HepG2 (cell line): Measurements from ENCODE around the gene TRIM8. TPM values are rescaled to one million over a fixed set of nuclear protein-coding genes. Genes with fewer than 3 reads are reported as not detected.

Experiments
- ARID2 ChIP-seq: sonication (generic); formaldehyde crosslinking; IDR thresholded peaks from 2 replicates; pipeline ENCODE4 v1.8.1; 2022; ENCODE audit warnings: mild to moderate bottlenecking, missing genetic modification reagents, borderline replicate concordance
- EP300 ChIP-seq, 3 experiments: sonication (generic) in 1 of 3; formaldehyde crosslinking in 1 of 3; IDR thresholded peaks; 2 replicates each; pipeline versions ENCODE4 v1.5.1 to v1.6.1; 2011 to 2020; ENCODE audit warnings: low read depth in 2 of 3, low read length in 2 of 3, borderline replicate concordance in 1 of 3, improper control_type of control experiment in 1 of 3, mild to moderate bottlenecking in 1 of 3, missing genetic modification reagents in 1 of 3, moderate library complexity in 1 of 3
- GFI1 ChIP-seq: sonication (generic); formaldehyde crosslinking; IDR thresholded peaks from 2 replicates; pipeline ENCODE4 v1.5.0; 2020; ENCODE audit warnings: missing genetic modification reagents, mild to moderate bottlenecking, borderline replicate concordance
- MEF2D ChIP-seq: sonication (generic); formaldehyde crosslinking; IDR thresholded peaks from 2 replicates; pipeline ENCODE4 v1.5.1; 2020; ENCODE audit warnings: mild to moderate bottlenecking, missing genetic modification reagents
- PAXIP1 ChIP-seq: sonication (generic); formaldehyde crosslinking; conservative IDR thresholded peaks from 2 replicates; pipeline ENCODE4 v1.4.0; 2020; ENCODE audit warnings: mild to moderate bottlenecking, missing genetic modification reagents, moderate library complexity
- RCOR2 ChIP-seq: IDR thresholded peaks from 2 replicates; pipeline ENCODE4 v1.6.1; 2016; ENCODE audit warnings: missing biosample characterization, missing genetic modification reagents
- SKI ChIP-seq: fragments of 450-650 bp; IDR thresholded peaks from one replicate; pipeline ENCODE4 v1.6.1; 2018; ENCODE audit warnings: mild to moderate bottlenecking; ENCODE audit not compliant: partially characterized antibody
- ZNF296 ChIP-seq: sonication (generic); formaldehyde crosslinking; conservative IDR thresholded peaks from 2 replicates; pipeline ENCODE4 v1.5.0; 2020; ENCODE audit warnings: mild to moderate bottlenecking, missing genetic modification reagents
- ZNF567 ChIP-seq: sonication (generic); formaldehyde crosslinking; IDR thresholded peaks from 2 replicates; pipeline ENCODE4 v1.8.1; 2023; ENCODE audit warnings: mild to moderate bottlenecking, missing genetic modification reagents, borderline replicate concordance
- ZNF614 ChIP-seq: IDR thresholded peaks from 2 replicates; pipeline ENCODE4 v1.6.1; 2018; ENCODE audit warnings: missing biosample characterization, missing genetic modification reagents, inconsistent platforms, borderline replicate concordance
- ZSCAN29 ChIP-seq: sonication (generic); formaldehyde crosslinking; conservative IDR thresholded peaks from 2 replicates; pipeline ENCODE4 v1.4.0; 2020; ENCODE audit warnings: mild to moderate bottlenecking, missing genetic modification reagents
- polyA plus RNA-seq, 8 experiments: library from polyadenylated mRNA; depleted of rRNA in 3 of 8; stranded (reverse) in 7 of 8; unstranded in 1 of 8; fragments of >200 nt; fragmentation: Illumina TruSeq in 4 of 8; extraction: Trizol in 4 of 8; gene quantifications; 2 replicates each; pipeline versions ENCODE4 v1.2.1 to v1.2.3, GENCODE V29; 2011 to 2016; ENCODE audit warnings: low read depth in 4 of 8, missing spikeins in 1 of 8, mixed read lengths in 1 of 8; ENCODE audit not compliant: insufficient read depth in 1 of 8
- total RNA-seq, 5 experiments: library from RNA; depleted of rRNA; stranded (reverse); fragments of >200 nt; fragmentation: Illumina TruSeq; extraction: Trizol; gene quantifications; 2 replicates each; pipeline ENCODE4 v1.2.3, GENCODE V29; 2016; ENCODE audit warnings: low read depth in 1 of 5
- TF ChIP-seq, protein P1 (sequence below): IDR thresholded peaks from 2 replicates; pipeline ENCODE4 v1.6.1; 2016; ENCODE audit warnings: low read depth
- TF ChIP-seq, protein P2 (sequence below): IDR thresholded peaks from 2 replicates; pipeline ENCODE4 v1.4.0; 2020; ENCODE audit warnings: mild to moderate bottlenecking, missing genetic modification reagents
- TF ChIP-seq, protein P3 (sequence below): sonication (generic); formaldehyde crosslinking; IDR thresholded peaks from 2 replicates; pipeline ENCODE4 v1.4.0; 2020; ENCODE audit warnings: mild to moderate bottlenecking, missing genetic modification reagents

TRIM8 gene
- total and polyA plus RNA-seq, 2 of the 13 experiments (the other 11 are each of a cell fraction or from before 2014, with no cell fraction given), result 38.9 to 66.5 TPM

GRCh38 chr10:102665904-102666509 is 21.7 kb downstream of the TRIM8 start (continued):
- TF ChIP-seq, protein P1, sequence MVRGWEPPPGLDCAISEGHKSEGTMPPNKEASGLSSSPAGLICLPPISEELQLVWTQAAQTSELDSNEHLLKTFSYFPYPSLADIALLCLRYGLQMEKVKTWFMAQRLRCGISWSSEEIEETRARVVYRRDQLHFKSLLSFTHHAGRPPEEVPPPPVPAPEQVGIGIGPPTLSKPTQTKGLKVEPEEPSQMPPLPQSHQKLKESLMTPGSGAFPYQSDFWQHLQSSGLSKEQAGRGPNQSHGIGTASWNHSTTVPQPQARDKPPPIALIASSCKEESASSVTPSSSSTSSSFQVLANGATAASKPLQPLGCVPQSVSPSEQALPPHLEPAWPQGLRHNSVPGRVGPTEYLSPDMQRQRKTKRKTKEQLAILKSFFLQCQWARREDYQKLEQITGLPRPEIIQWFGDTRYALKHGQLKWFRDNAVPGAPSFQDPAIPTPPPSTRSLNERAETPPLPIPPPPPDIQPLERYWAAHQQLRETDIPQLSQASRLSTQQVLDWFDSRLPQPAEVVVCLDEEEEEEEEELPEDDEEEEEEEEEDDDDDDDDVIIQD, result peak; percentile 56; the same call in 1 of the 2 replicates
- TF ChIP-seq GFI1 (CRISPR knock-in tag) (peak; percentile 90), ZNF296 (CRISPR knock-in tag) (no peak), RCOR2 (CRISPR knock-in tag) (0 out of 2 replicates have a peak, but pooled peaks have one; percentile 51), MEF2D (CRISPR knock-in tag) (0 out of 2 replicates have a peak, but pooled peaks have one; percentile 59), ZNF567 (CRISPR knock-in tag) (0 out of 2 replicates have a peak, but pooled peaks have one; percentile 69), PAXIP1 (CRISPR knock-in tag) (peak; percentile 78), EP300 (IDR thresholded peaks at IDR 0.05; ENCODE audit: low read depth in 2 of 2, low read length in 2 of 2) (no peak), EP300 (CRISPR knock-in tag; IDR thresholded peaks at IDR 0.05; ENCODE audit: borderline replicate concordance) (0 out of 2 replicates have a peak, but pooled peaks have one; percentile 9), SKI (no peak), ZSCAN29 (0 out of 2 replicates have a peak, but pooled peaks have one; percentile 27), ZNF614 (CRISPR knock-in tag) (peak; percentile 31; the same call in 1 of the 2 replicates), ARID2 (no peak)
- TF ChIP-seq, protein P2, sequence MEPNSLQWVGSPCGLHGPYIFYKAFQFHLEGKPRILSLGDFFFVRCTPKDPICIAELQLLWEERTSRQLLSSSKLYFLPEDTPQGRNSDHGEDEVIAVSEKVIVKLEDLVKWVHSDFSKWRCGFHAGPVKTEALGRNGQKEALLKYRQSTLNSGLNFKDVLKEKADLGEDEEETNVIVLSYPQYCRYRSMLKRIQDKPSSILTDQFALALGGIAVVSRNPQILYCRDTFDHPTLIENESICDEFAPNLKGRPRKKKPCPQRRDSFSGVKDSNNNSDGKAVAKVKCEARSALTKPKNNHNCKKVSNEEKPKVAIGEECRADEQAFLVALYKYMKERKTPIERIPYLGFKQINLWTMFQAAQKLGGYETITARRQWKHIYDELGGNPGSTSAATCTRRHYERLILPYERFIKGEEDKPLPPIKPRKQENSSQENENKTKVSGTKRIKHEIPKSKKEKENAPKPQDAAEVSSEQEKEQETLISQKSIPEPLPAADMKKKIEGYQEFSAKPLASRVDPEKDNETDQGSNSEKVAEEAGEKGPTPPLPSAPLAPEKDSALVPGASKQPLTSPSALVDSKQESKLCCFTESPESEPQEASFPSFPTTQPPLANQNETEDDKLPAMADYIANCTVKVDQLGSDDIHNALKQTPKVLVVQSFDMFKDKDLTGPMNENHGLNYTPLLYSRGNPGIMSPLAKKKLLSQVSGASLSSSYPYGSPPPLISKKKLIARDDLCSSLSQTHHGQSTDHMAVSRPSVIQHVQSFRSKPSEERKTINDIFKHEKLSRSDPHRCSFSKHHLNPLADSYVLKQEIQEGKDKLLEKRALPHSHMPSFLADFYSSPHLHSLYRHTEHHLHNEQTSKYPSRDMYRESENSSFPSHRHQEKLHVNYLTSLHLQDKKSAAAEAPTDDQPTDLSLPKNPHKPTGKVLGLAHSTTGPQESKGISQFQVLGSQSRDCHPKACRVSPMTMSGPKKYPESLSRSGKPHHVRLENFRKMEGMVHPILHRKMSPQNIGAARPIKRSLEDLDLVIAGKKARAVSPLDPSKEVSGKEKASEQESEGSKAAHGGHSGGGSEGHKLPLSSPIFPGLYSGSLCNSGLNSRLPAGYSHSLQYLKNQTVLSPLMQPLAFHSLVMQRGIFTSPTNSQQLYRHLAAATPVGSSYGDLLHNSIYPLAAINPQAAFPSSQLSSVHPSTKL (CRISPR knock-in tag), result 0 out of 2 replicates have a peak, but pooled peaks have one; percentile 9
- TF ChIP-seq, protein P3, sequence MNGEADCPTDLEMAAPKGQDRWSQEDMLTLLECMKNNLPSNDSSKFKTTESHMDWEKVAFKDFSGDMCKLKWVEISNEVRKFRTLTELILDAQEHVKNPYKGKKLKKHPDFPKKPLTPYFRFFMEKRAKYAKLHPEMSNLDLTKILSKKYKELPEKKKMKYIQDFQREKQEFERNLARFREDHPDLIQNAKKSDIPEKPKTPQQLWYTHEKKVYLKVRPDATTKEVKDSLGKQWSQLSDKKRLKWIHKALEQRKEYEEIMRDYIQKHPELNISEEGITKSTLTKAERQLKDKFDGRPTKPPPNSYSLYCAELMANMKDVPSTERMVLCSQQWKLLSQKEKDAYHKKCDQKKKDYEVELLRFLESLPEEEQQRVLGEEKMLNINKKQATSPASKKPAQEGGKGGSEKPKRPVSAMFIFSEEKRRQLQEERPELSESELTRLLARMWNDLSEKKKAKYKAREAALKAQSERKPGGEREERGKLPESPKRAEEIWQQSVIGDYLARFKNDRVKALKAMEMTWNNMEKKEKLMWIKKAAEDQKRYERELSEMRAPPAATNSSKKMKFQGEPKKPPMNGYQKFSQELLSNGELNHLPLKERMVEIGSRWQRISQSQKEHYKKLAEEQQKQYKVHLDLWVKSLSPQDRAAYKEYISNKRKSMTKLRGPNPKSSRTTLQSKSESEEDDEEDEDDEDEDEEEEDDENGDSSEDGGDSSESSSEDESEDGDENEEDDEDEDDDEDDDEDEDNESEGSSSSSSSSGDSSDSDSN (CRISPR knock-in tag), result peak; percentile 57
